ENCODE data around the gene STK10. TPM values are rescaled to one million over a fixed set of nuclear protein-coding genes. Genes with fewer than 3 reads are reported as not detected.

STK10 gene
- total RNA-seq, 1 experiment from 2014 or later: 22.9 TPM

DNA sequence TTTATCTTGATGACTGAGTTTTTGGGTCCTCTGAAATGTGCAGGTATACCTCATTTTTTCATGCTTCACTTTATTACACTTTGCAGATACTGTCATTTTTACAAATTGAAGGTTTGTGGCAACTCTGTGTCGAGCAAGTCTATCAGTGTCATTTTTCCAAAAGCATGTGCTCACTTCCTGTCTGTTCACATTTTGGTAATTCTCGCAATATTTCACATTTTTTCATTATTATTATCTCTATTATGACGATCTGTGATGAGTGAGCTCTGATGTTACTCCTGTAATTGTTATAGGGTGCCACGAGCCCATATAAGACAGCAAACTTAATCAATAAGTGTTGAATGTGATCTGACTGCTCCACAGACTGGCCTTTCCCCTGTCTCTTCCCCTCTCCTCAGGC is 108.1 kb downstream of the STK10 start (continued):
- TF ChIP-seq, protein P1, sequence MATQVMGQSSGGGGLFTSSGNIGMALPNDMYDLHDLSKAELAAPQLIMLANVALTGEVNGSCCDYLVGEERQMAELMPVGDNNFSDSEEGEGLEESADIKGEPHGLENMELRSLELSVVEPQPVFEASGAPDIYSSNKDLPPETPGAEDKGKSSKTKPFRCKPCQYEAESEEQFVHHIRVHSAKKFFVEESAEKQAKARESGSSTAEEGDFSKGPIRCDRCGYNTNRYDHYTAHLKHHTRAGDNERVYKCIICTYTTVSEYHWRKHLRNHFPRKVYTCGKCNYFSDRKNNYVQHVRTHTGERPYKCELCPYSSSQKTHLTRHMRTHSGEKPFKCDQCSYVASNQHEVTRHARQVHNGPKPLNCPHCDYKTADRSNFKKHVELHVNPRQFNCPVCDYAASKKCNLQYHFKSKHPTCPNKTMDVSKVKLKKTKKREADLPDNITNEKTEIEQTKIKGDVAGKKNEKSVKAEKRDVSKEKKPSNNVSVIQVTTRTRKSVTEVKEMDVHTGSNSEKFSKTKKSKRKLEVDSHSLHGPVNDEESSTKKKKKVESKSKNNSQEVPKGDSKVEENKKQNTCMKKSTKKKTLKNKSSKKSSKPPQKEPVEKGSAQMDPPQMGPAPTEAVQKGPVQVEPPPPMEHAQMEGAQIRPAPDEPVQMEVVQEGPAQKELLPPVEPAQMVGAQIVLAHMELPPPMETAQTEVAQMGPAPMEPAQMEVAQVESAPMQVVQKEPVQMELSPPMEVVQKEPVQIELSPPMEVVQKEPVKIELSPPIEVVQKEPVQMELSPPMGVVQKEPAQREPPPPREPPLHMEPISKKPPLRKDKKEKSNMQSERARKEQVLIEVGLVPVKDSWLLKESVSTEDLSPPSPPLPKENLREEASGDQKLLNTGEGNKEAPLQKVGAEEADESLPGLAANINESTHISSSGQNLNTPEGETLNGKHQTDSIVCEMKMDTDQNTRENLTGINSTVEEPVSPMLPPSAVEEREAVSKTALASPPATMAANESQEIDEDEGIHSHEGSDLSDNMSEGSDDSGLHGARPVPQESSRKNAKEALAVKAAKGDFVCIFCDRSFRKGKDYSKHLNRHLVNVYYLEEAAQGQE (IDR thresholded peaks at IDR 0.05; ENCODE audit: low read depth): no peak
- TF ChIP-seq TCF7L2 (IDR thresholded peaks at IDR 0.05; ENCODE audit: borderline replicate concordance, extremely low read depth, insufficient read depth, insufficient read length): no peak

DNA sequence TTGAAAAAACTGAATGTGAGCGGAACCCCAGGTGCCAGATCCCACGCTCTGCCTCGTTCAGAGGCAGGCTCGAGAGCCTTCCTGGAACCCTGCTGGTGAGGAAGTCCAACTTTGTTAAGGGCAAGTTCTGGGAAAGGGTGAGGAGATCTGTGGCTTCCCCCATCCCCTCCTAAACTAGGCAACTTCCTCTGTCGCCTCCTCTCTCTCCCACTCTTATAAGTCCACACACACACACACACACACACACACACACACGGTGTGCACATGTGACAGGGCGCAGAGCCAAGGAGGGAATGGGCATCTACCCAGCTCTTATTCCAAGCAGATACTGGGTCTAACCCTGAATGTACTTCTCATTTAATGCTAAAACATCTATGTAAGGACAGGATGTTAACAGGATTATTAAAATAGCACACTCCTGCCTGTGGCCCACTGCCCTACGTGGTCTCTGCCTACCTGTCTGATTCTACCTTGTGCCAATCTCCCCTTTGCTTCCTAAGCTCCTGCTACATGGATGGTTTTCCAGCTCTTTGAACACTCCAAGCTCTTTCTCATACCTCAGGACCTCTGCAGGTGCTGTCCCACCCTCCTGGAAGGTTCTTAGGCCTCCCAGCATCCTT is 109.2 kb downstream of the STK10 start:
- no peak for ATAC-seq
- no peaks in the 10 kb centered on the region for H3K4me1 ChIP-seq (ENCODE audit: control insufficient read depth in 1 of 2, insufficient read depth in 2 of 2, low read length in 2 of 2)
- no peak for DNase-seq (ENCODE audit: low read depth, low spot score)
- TF ChIP-seq POLR2A (IDR thresholded peaks at IDR 0.05; ENCODE audit: borderline replicate concordance, extremely low read depth, insufficient read depth, insufficient read length) (no peak), POLR2AphosphoS5 (IDR thresholded peaks at IDR 0.05; ENCODE audit: low read depth, low read length) (no peak), SIN3A (IDR thresholded peaks at IDR 0.05; ENCODE audit: low read depth) (no peak), ZFX (IDR thresholded peaks at IDR 0.05) (no peak), SRF (IDR thresholded peaks at IDR 0.05; ENCODE audit: low read depth) (no peak), SP1 (IDR thresholded peaks at IDR 0.05; ENCODE audit: low read depth) (no peak)
- TF ChIP-seq, protein P2, sequence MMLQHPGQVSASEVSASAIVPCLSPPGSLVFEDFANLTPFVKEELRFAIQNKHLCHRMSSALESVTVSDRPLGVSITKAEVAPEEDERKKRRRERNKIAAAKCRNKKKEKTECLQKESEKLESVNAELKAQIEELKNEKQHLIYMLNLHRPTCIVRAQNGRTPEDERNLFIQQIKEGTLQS (IDR thresholded peaks at IDR 0.05): no peak
- TF ChIP-seq, protein P3, sequence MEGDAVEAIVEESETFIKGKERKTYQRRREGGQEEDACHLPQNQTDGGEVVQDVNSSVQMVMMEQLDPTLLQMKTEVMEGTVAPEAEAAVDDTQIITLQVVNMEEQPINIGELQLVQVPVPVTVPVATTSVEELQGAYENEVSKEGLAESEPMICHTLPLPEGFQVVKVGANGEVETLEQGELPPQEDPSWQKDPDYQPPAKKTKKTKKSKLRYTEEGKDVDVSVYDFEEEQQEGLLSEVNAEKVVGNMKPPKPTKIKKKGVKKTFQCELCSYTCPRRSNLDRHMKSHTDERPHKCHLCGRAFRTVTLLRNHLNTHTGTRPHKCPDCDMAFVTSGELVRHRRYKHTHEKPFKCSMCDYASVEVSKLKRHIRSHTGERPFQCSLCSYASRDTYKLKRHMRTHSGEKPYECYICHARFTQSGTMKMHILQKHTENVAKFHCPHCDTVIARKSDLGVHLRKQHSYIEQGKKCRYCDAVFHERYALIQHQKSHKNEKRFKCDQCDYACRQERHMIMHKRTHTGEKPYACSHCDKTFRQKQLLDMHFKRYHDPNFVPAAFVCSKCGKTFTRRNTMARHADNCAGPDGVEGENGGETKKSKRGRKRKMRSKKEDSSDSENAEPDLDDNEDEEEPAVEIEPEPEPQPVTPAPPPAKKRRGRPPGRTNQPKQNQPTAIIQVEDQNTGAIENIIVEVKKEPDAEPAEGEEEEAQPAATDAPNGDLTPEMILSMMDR (IDR thresholded peaks at IDR 0.05 in 2 of 3, conservative IDR thresholded peaks at IDR 0.05 in 1 of 3; ENCODE audit: borderline replicate concordance in 1 of 3, insufficient read depth in 1 of 3, low read depth in 2 of 3, low read length in 2 of 3): no peak
- TF ChIP-seq, protein P4, sequence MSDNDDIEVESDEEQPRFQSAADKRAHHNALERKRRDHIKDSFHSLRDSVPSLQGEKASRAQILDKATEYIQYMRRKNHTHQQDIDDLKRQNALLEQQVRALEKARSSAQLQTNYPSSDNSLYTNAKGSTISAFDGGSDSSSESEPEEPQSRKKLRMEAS (IDR thresholded peaks at IDR 0.05): no peak
- TF ChIP-seq, protein P5, sequence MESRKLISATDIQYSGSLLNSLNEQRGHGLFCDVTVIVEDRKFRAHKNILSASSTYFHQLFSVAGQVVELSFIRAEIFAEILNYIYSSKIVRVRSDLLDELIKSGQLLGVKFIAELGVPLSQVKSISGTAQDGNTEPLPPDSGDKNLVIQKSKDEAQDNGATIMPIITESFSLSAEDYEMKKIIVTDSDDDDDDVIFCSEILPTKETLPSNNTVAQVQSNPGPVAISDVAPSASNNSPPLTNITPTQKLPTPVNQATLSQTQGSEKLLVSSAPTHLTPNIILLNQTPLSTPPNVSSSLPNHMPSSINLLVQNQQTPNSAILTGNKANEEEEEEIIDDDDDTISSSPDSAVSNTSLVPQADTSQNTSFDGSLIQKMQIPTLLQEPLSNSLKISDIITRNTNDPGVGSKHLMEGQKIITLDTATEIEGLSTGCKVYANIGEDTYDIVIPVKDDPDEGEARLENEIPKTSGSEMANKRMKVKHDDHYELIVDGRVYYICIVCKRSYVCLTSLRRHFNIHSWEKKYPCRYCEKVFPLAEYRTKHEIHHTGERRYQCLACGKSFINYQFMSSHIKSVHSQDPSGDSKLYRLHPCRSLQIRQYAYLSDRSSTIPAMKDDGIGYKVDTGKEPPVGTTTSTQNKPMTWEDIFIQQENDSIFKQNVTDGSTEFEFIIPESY (IDR thresholded peaks at IDR 0.05; ENCODE audit: extremely low read depth, insufficient replicate concordance, low read length): no peak
- no peaks in the 10 kb centered on the region for H3K79me2 ChIP-seq (ENCODE audit: insufficient read depth, low read length)
- H2AFZ ChIP-seq (ENCODE audit: low read depth, low read length, poor library complexity, severe bottlenecking): no peak overlapping the region
- no peaks in the 10 kb centered on the region for H3K27me3 ChIP-seq (ENCODE audit: insufficient read depth, low read length)
- no peak overlapping the region for H3K9ac ChIP-seq (ENCODE audit: low read length)
- H4K20me1 ChIP-seq (ENCODE audit: insufficient read depth): no peaks in the 10 kb centered on the region
- H3K4me2 ChIP-seq (ENCODE audit: low read length): no peak overlapping the region
- POLR2A ChIA-PET: no interaction called here
- no peak overlapping the region for H3K4me3 ChIP-seq (replicated peaks in 1 of 2; ENCODE audit: low read depth in 1 of 2, low read length in 2 of 2)
- H3K27ac ChIP-seq (ENCODE audit: low read depth, low read length): no peak overlapping the region
- no peaks in the 10 kb centered on the region for H3K9me2 ChIP-seq (ENCODE audit: insufficient read depth)
- no TSS peak for BruUV-seq (replicated peaks)
- RAD21 ChIA-PET (ENCODE audit: low non-redundant PET in 1 of 2, low total read pairs in 2 of 2, uncharacterized antibody in 2 of 2, unreplicated experiment in 2 of 2): no interaction called here
- H3K9me3 ChIP-seq (ENCODE audit: control insufficient read depth in 1 of 2, insufficient read depth in 1 of 2, low read depth in 1 of 2, low read length in 2 of 2): no peaks in the 10 kb centered on the region
- H3K36me3 ChIP-seq (ENCODE audit: control insufficient read depth in 1 of 2, insufficient read depth in 2 of 2, low read length in 2 of 2): no peaks in the 10 kb centered on the region
- intact Hi-C loops (cut with micrococcal nuclease): no loop called here
- CTCF ChIA-PET: no interaction called here
